ENCODE measurements around the gene ANGEL2. TPM values are rescaled to one million over a fixed set of nuclear protein-coding genes. Genes with fewer than 3 reads are reported as not detected.

Gene ANGEL2
- total RNA-seq, 2 donors from 2014 or later, result 41.7 to 76.2 TPM

DNA sequence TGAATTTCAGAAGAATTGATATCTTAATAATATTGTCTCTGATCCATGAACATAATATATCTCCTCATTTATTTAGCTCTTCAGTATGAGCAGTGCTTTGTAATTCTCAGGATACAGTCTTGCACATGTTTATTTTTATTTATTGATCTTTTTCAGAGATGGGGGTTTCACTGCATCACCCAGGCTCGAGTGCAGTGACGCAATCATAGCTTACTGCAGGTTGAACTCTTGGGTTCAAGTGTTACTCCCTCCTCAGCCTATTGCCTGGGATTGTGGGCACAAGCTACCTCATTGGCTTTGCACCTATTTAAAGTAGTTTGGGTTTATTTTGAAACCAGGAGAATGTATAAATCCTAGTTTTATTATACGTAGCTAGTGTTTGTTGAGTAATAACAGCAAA, 40.1 kb upstream of the ANGEL2 start:
- peaks cover 11 to 13% of the 10 kb centered on the region in 2 donors for H3K4me1 ChIP-seq (ENCODE audit: control insufficient read depth in 1 of 2, low read depth in 2 of 2)
- ATAC-seq (ENCODE audit: insufficient number of reproducible peaks, low FRiP score, low read depth), result no peak
- no peak for DNase-seq (ENCODE audit: low spot score)
- no peaks in the 10 kb centered on the region for H3K27me3 ChIP-seq (replicated peaks; ENCODE audit: insufficient read depth)
- TF ChIP-seq, protein P1, sequence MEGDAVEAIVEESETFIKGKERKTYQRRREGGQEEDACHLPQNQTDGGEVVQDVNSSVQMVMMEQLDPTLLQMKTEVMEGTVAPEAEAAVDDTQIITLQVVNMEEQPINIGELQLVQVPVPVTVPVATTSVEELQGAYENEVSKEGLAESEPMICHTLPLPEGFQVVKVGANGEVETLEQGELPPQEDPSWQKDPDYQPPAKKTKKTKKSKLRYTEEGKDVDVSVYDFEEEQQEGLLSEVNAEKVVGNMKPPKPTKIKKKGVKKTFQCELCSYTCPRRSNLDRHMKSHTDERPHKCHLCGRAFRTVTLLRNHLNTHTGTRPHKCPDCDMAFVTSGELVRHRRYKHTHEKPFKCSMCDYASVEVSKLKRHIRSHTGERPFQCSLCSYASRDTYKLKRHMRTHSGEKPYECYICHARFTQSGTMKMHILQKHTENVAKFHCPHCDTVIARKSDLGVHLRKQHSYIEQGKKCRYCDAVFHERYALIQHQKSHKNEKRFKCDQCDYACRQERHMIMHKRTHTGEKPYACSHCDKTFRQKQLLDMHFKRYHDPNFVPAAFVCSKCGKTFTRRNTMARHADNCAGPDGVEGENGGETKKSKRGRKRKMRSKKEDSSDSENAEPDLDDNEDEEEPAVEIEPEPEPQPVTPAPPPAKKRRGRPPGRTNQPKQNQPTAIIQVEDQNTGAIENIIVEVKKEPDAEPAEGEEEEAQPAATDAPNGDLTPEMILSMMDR (IDR thresholded peaks at IDR 0.05), result no peak
- H3K27ac ChIP-seq, result no peak overlapping the region
- no peaks in the 10 kb centered on the region for H3K9me3 ChIP-seq
- H3K36me3 ChIP-seq, result no peaks in the 10 kb centered on the region
- no peak overlapping the region for H3K4me3 ChIP-seq

DNA sequence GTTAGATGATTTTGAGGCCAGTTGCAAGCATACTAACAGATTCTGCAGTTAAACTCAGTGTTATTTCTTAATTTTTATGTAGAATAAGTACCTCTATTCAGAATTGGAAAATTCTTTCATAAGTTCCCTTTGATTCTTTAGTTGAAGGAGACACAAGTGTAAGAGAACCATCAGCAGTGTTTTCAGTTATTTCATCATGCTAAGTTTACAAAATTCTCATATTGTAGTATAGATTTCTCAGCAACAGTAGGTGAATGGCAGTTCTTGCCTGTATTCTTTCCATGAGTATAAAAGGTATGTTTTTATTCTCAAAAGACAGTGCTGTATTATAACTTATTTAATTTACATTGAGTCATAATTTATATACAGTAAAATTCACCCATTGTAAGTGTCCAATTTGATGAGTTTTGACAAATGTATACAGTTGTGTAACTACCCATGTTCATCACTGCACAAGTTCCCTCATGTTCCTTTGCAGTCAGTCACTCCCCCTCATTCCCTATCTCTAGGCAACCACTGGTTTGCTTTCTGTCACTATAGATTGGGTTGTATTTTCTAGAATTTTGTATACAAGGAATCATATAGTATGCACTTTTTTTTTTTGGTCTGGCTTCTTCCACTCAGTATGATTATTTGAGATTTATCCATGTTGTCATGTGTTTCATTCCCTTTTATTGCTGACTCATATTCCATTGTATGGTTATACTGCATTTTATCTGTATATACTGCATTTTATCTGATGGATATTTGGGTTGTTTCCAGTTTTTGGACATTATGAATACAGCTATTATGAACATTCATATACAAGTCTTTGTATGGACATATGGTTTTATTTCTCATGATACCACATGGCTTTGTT, 39.3 kb upstream of the ANGEL2 start:
- peaks cover 13 to 16% of the 10 kb centered on the region in 2 donors for H3K4me1 ChIP-seq (ENCODE audit: control insufficient read depth in 1 of 2, low read depth in 2 of 2)
- TF ChIP-seq, protein P1 (IDR thresholded peaks at IDR 0.05), result no peak

DNA sequence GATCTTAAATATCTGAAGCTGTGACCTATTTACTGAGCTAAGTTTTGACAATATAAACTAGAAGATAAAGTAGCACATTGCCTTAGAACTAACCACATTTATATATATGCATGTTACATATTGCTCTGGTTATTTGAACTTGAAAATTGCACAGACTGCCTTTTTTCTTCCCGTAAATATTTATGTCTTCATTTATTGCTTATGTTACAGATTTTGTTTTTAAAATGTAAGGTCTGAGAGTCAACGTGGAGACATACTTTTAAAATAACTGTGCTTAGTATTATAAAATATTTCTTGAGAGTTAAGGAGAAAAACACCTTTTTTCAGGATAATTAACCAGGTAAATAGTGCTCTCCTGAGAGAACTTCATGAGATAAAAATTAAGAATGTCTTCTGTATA, 38.5 kb upstream of the ANGEL2 start:
- Histone ChIP-seq H3K27me3 (replicated peaks; ENCODE audit: insufficient read depth) (no peaks in the 10 kb centered on the region), H3K4me1 (ENCODE audit: control insufficient read depth in 1 of 2, low read depth in 2 of 2) (peaks cover 13 to 16% of the 10 kb centered on the region in 2 donors), H3K4me3 (no peak overlapping the region), H3K9me3 (no peaks in the 10 kb centered on the region), H3K27ac (no peak overlapping the region), H3K36me3 (no peaks in the 10 kb centered on the region)
- TF ChIP-seq, protein P1 (IDR thresholded peaks at IDR 0.05), result no peak
- no peak for ATAC-seq (ENCODE audit: insufficient number of reproducible peaks, low FRiP score, low read depth)
- no peak for DNase-seq (ENCODE audit: low spot score)

More for the DNA sequence above, 39.3 kb upstream of the ANGEL2 start:
- no peaks in the 10 kb centered on the region for H3K36me3 ChIP-seq
- no peak for ATAC-seq (ENCODE audit: insufficient number of reproducible peaks, low FRiP score, low read depth)
- no peak overlapping the region for H3K4me3 ChIP-seq
- no peaks in the 10 kb centered on the region for H3K9me3 ChIP-seq
- H3K27me3 ChIP-seq (replicated peaks; ENCODE audit: insufficient read depth), result no peaks in the 10 kb centered on the region
- no peak for DNase-seq (ENCODE audit: low spot score)
- no peak overlapping the region for H3K27ac ChIP-seq

DNA sequence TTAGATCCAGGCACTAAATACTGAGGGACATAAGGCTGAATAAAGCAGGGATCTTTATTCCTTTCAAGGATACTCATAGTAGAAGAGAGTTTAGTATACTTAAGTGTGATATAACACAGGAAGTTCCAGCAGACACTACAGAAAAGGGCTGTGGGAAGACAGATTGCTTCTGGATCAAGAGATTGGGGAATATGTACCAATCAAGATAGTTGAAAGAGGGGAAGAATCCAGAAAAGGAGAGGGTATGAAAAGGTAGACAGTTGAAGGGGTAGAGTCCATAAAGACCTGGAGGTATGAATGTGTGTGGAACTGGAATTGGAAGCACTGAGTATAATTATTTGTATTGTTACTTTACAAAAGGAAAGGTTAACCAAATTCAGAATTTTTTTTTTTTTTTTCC, 37.8 kb upstream of the ANGEL2 start:
- no peaks in the 10 kb centered on the region for H3K9me3 ChIP-seq
- no peak overlapping the region for H3K27ac ChIP-seq
- no peak overlapping the region for H3K4me3 ChIP-seq
- H3K4me1 ChIP-seq (ENCODE audit: control insufficient read depth in 1 of 2, low read depth in 2 of 2), result peaks cover 13 to 16% of the 10 kb centered on the region in 2 donors
- ATAC-seq (ENCODE audit: insufficient number of reproducible peaks, low FRiP score, low read depth) (no peak), DNase-seq (ENCODE audit: low spot score) (no peak)
- H3K36me3 ChIP-seq, result no peaks in the 10 kb centered on the region
- TF ChIP-seq, protein P1 (IDR thresholded peaks at IDR 0.05), result no peak
- H3K27me3 ChIP-seq (replicated peaks; ENCODE audit: insufficient read depth), result no peaks in the 10 kb centered on the region

DNA sequence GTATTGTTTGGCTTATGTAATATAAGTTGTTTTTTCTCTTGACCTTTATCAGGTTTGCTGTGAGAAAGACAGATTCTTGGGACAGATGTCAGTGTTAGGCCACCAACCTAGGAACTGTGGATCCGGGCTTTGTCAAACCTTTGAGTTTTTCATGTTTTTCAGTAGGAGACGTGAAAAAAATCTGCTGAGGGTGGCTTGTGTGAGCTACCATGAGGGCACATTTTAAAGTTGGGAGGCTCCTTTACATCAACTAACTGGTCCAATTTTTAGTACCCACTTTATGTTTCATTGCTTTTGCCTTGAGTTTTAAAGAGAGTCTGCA, 36.2 kb upstream of the ANGEL2 start:
- no peaks in the 10 kb centered on the region for H3K9me3 ChIP-seq

More for the DNA sequence above, 36.2 kb upstream of the ANGEL2 start:
- Histone ChIP-seq H3K27ac (peak overlapping the region; percentile 76 to 79), H3K27me3 (replicated peaks; ENCODE audit: insufficient read depth) (no peaks in the 10 kb centered on the region), H3K4me3 (peak overlapping the region; percentile 98), H3K36me3 (no peaks in the 10 kb centered on the region), H3K4me1 (ENCODE audit: control insufficient read depth in 1 of 2, low read depth in 2 of 2) (peaks cover 13 to 16% of the 10 kb centered on the region in 2 donors)
- TF ChIP-seq, protein P1 (IDR thresholded peaks at IDR 0.05), result no peak
- no peak for DNase-seq (ENCODE audit: low spot score)
- no peak for ATAC-seq (ENCODE audit: insufficient number of reproducible peaks, low FRiP score, low read depth)
